GM23248 (cell line): ENCODE results near the gene PHC2. TPM values are rescaled to one million over a fixed set of nuclear protein-coding genes. Genes with fewer than 3 reads are reported as not detected.

Source experiments
- DNase-seq: peaks from one replicate; pipeline ENCODE4 v3.0.0-alpha.2; 2015
- H2AFZ ChIP-seq: fragments of 200-600 bp; sonication (generic); 2 replicates; pipeline ENCODE4 v1.6.1; 2016; ENCODE audit warnings: antibody characterized with exemption
- H3F3A ChIP-seq: fragments of 200-600 bp; sonication (generic); 2 replicates; pipeline ENCODE4 v1.6.1; 2016; ENCODE audit warnings: mild to moderate bottlenecking, antibody characterized with exemption, mixed run types; ENCODE audit not compliant: insufficient read depth
- H3K27ac ChIP-seq: fragments of 200-600 bp; sonication (generic); 2 replicates; pipeline ENCODE4 v1.5.1; 2016; ENCODE audit warnings: mild to moderate bottlenecking
- H3K27me3 ChIP-seq: fragments of 200-600 bp; sonication (generic); replicated peaks from 2 replicates; pipeline ENCODE4 v1.6.1; 2016; ENCODE audit warnings: mild to moderate bottlenecking; ENCODE audit not compliant: insufficient read depth
- H3K36me3 ChIP-seq: fragments of 200-600 bp; sonication (generic); 2 replicates; pipeline ENCODE4 v1.6.1; 2016; ENCODE audit warnings: low read depth, mild to moderate bottlenecking
- H3K4me1 ChIP-seq: fragments of 200-600 bp; sonication (generic); 2 replicates; pipeline ENCODE4 v1.6.1; 2016; ENCODE audit warnings: mild to moderate bottlenecking; ENCODE audit not compliant: insufficient read depth
- H3K4me2 ChIP-seq: fragments of 200-600 bp; sonication (generic); one replicate; pipeline ENCODE4 v1.6.1; 2016; ENCODE audit warnings: mild to moderate bottlenecking; ENCODE audit not compliant: unreplicated experiment
- H3K4me3 ChIP-seq: fragments of 200-600 bp; sonication (generic); 2 replicates; pipeline ENCODE4 v1.5.1; 2016; ENCODE audit warnings: mild to moderate bottlenecking
- H3K79me2 ChIP-seq: fragments of 200-600 bp; sonication (generic); 2 replicates; pipeline ENCODE4 v1.6.1; 2016; ENCODE audit warnings: mild to moderate bottlenecking; ENCODE audit not compliant: insufficient read depth
- H3K9ac ChIP-seq: fragments of 200-600 bp; sonication (generic); 2 replicates; pipeline ENCODE4 v1.6.1; 2016; ENCODE audit warnings: mild to moderate bottlenecking
- H3K9me2 ChIP-seq: fragments of 200-600 bp; sonication (generic); 2 replicates; pipeline ENCODE4 v1.6.1; 2016; ENCODE audit warnings: mixed run types, mild to moderate bottlenecking, moderate library complexity; ENCODE audit not compliant: insufficient read depth
- H3K9me3 ChIP-seq: fragments of 200-600 bp; sonication (generic); one replicate; pipeline ENCODE4 v1.6.1; 2017; ENCODE audit warnings: low read depth
- H4K20me1 ChIP-seq: fragments of 200-600 bp; sonication (generic); 2 replicates; pipeline ENCODE4 v1.6.0; 2016; ENCODE audit not compliant: insufficient read depth
- EZH2 ChIP-seq: fragments of 200-600 bp; sonication (generic); IDR thresholded peaks from 2 replicates; pipeline ENCODE4 v1.6.1; 2018; ENCODE audit warnings: antibody characterized with exemption, mild to moderate bottlenecking; ENCODE audit not compliant: insufficient read depth, poor library complexity, severe bottlenecking
- EZH2phosphoT487 ChIP-seq: fragments of 200-600 bp; sonication (generic); IDR thresholded peaks from 2 replicates; pipeline ENCODE4 v1.6.1; 2018; ENCODE audit warnings: antibody characterized with exemption, moderate library complexity, mild to moderate bottlenecking, low read depth; ENCODE audit not compliant: insufficient read depth
- WGBS, 2 experiments: methylation state at CpG; one replicate each; pipeline ENCODE4 v1.1.6; 2015 to 2017; ENCODE audit warnings: low lambda C conversion rate in 2 of 2, low coverage in 1 of 2; ENCODE audit errors: missing lambda C conversion rate in 2 of 2; 5-methylcytosine and 5-hydroxymethylcytosine counted together
- in situ Hi-C: fragments of 300-500 bp; cut with MboI; formaldehyde crosslinking; loops from 2 replicates; pipeline ENCODE4 v1.15.0; 2020
- polyA plus RNA-seq: library from polyadenylated mRNA; unstranded; fragments of >200 nt; fragmentation: Nextera tagmentation; extraction: Ambion mirVana; gene quantifications from 2 replicates; pipeline ENCODE4 v1.2.1, GENCODE V29; 2016
- total RNA-seq: library from RNA; depleted of rRNA; stranded (reverse); fragments of >200 nt; shearing (Covaris generic); gene quantifications from 2 replicates; pipeline ENCODE4 v1.2.3, GENCODE V29; 2014; rRNA removed

Gene PHC2
- total RNA-seq (74.7 and 82.2 TPM in 2 replicates), polyA plus RNA-seq (15.1 and 15.4 TPM in 2 replicates)

- in situ Hi-C loops = no loop called here
- Histone ChIP-seq H4K20me1 (no peaks in the 10 kb centered on the region), H3K4me2 (peak within 1 kb of the TSS; percentile 77), H3K27me3 (no peaks in the 10 kb centered on the region), H3K9me3 (no peaks in the 10 kb centered on the region), H3F3A (peaks cover 34% of the 10 kb centered on the region), H3K36me3 (no peaks in the 10 kb centered on the region), H3K79me2 (peaks cover 42% of the 10 kb centered on the region), H3K9ac (peak within 1 kb of the TSS; percentile 81), H3K4me1 (peaks cover 47% of the 10 kb centered on the region), H3K9me2 (no peaks in the 10 kb centered on the region), H2AFZ (peak within 1 kb of the TSS; percentile 76), H3K4me3 (peak within 1 kb of the TSS; percentile 84), H3K27ac (no peak within 1 kb of the TSS)
- peak; percentile 99 for DNase-seq
- TF ChIP-seq EZH2 (no peak), EZH2phosphoT487 (no peak)
- WGBS, 2 experiments = 3 to 4% methylated on average over 49 to 56 of the region's 91 CpGs
Observed at GRCh38 chr1:33430692-33431593, at the start of gene PHC2. Gene PHC2 (minus strand): TSS chr1:33431095. CDS start chr1:33375539, 55,556 bp downstream.

DNA sequence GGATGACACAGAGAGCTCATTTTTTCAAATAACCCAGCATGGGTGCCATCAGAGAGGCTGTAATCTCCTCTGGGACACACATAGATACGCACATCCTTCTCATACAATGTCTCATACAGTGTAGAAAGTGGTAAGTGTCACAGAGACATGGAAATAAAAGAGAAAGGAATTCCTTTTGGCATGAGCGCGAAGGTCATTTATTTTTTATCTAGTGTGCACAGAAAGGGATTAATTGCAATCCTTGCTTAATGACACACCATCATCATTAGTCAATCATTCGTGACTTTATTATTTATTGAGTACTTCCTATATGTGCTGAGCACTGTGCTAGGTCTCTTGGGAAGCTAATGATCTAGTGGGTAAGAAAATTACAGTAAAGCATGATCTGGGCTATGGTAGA lies 46.6 kb upstream of the PHC2 start:
- no peak for DNase-seq
- TF ChIP-seq EZH2phosphoT487 = no peak
- Histone ChIP-seq H3K9me3 (no peaks in the 10 kb centered on the region), H3K36me3 (peaks cover 13% of the 10 kb centered on the region; the same call in 1 of the 2 replicates), H3K79me2 (peaks cover 58% of the 10 kb centered on the region), H3K9me2 (no peaks in the 10 kb centered on the region), H3K4me1 (peaks cover 14% of the 10 kb centered on the region), H2AFZ (no peak overlapping the region), H3K9ac (no peak overlapping the region), H3K27ac (no peak overlapping the region), H3K27me3 (no peaks in the 10 kb centered on the region), H3K4me2 (no peak overlapping the region), H3K4me3 (no peak overlapping the region), H4K20me1 (no peaks in the 10 kb centered on the region), H3F3A (no peaks in the 10 kb centered on the region)
- 72 to 73% methylated on average over 4 of the region's 4 CpGs for WGBS, 2 experiments
- in situ Hi-C loops = no loop called here

DNA sequence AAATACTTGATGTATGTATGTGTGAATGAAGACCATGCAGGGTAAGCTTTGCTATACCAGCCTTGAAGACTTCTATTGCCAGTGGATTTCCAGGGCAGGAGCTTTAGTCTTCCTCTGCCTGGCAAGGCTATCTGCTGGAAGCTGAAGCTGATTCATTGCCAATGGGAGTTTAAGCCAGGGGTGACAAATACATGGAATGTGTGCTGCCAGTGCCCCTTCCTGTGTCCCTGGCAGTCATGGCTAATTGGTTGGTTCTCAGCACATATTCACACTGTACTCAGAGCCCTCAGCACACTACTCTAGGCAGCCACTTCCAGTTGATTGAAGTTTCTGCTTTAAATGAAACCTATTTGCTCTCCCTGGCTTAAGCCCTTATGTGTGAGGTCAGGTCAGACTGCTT lies 43.0 kb upstream of the PHC2 start:
- DNase-seq = peak; percentile 70
- Histone ChIP-seq H3K4me3 (no peak overlapping the region), H3K27ac (no peak overlapping the region), H3F3A (peaks cover 20% of the 10 kb centered on the region), H3K4me2 (peak overlapping the region; percentile 85), H2AFZ (no peak overlapping the region), H3K4me1 (peaks cover 27% of the 10 kb centered on the region), H3K9ac (no peak overlapping the region), H4K20me1 (no peaks in the 10 kb centered on the region), H3K36me3 (no peaks in the 10 kb centered on the region), H3K79me2 (peaks cover 58% of the 10 kb centered on the region), H3K27me3 (no peaks in the 10 kb centered on the region), H3K9me3 (no peaks in the 10 kb centered on the region), H3K9me2 (no peaks in the 10 kb centered on the region)
- in situ Hi-C loops = loop anchor here (25.0 kb wide), 1 partner anchor 187 kb away; no protein-coding TSS in a partner anchor
- TF ChIP-seq EZH2 = no peak
- TF ChIP-seq EZH2phosphoT487 = no peak

DNA sequence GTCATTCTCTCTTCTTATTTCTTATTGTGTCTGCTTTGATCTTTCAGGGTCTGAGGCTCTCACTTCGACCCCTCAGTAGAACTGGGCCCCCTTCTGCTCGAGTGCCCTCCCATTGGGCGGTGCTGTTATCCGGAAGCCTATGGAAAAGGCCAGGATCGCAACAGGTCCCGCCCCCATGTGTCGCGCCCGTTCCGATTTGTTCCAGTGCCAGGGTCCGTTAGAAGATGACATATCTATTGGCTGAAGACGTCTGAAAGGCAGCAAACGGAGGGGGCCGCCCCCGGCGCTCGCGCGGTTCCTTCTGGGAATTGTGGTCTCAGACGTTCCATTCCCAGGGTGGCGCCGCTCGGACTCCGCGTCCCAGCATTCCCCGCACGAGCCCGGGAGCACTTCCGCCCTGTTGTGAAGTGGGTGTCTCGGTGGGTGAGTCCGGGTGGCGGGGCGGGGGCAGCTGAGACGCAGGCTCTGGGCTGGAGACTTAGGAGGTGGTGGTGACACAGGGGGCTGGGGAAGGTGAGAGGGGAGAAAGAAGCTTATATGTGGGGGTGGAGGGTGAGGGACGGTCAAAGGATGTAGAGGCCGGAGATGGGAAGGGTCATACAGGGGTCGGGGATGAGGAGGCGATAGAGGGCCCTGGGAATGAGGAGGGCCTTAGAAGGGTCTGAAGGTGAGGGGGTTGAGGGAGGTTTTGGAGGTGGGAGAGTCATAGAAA lies 41.5 kb upstream of the PHC2 start, which contains the start of gene ZSCAN20:
ZSCAN20 (plus strand) TSS at position 377 of the 712 bp plus-strand sequence. CDS start 6,644 bp downstream, outside the sequence.
- H3K27ac ChIP-seq = peak within 1 kb of the TSS; percentile 60
- peaks cover 48% of the 10 kb centered on the region for H3K79me2 ChIP-seq
- DNase-seq = peak; percentile 99
- H3K27me3 ChIP-seq = no peaks in the 10 kb centered on the region
- peaks cover 33% of the 10 kb centered on the region for H3K4me1 ChIP-seq
- no peak for TF ChIP-seq EZH2
- TF ChIP-seq EZH2phosphoT487 = no peak
- no peaks in the 10 kb centered on the region for H3K9me2 ChIP-seq
- in situ Hi-C loops = loop anchor here (25.0 kb wide), 1 partner anchor 185 kb away; no protein-coding TSS in a partner anchor
- H3K4me3 ChIP-seq = peak within 1 kb of the TSS; percentile 88
- H3F3A ChIP-seq = peaks cover 20% of the 10 kb centered on the region
- peak within 1 kb of the TSS; percentile 85 for H3K4me2 ChIP-seq
- H3K9me3 ChIP-seq = no peaks in the 10 kb centered on the region
- peak within 1 kb of the TSS; percentile 92 for H2AFZ ChIP-seq
- H3K9ac ChIP-seq = peak within 1 kb of the TSS; percentile 95
- H3K36me3 ChIP-seq = no peaks in the 10 kb centered on the region
- no peaks in the 10 kb centered on the region for H4K20me1 ChIP-seq
- WGBS, 2 experiments = 1 to 3% methylated on average over 24 to 37 of the region's 38 CpGs
